SU-DHL-6 (cell line): ENCODE measurements around the gene GRID1.

Source experiments
- EZH2phosphoT487 ChIP-seq: fragments of 200-600 bp; sonication (generic), shearing (Covaris generic); conservative IDR thresholded peaks from 2 replicates; pipeline ENCODE4 v1.6.1; 2018; ENCODE audit warnings: mild to moderate bottlenecking, antibody characterized with exemption, low read length, moderate library complexity, mixed read lengths
- TF ChIP-seq, protein P1 (sequence below): fragments of 200-600 bp; sonication (generic); IDR thresholded peaks from one replicate; pipeline ENCODE4 v1.5.1; 2017; ENCODE audit warnings: antibody characterized with exemption, mild to moderate bottlenecking, low read length, moderate library complexity; ENCODE audit not compliant: insufficient read depth, poor library complexity, severe bottlenecking

DNA sequence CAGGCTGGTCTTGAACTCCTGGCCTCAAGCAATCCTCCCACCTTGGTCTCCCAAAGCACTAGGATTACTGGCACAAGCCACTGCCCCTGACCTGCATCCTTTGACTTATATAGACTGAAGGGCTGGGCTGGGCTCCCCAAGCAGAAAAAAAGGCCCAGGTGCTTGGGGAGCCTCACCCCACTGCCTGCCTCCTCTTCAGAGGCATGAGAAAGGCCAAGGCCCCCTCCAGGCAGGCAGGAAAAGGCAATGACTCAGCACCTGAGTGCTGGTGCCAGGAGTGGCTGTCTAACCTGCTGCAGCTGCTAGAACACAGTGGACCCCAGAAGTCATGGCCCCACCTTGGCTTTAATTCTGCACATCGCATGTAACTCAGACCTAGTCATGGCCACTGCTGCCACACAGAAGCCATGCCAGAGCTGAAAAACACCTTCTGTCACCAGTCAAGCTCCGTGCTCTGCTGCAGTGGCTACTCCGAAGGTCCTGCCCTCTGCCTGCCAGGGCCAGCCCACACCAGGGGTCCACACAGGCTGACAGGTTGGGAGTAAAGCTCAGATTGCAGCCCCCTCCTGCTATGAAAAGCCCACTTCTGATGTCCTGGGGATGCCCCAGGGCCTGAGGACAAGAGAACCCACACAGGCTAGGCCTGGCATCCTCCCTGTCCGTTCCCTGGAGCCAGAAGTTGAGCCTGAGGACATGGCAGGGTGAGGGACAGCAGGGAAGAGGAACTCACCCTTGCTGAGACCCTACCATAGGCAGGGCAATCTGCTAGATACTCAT, 48.5 kb downstream of the GRID1 start:
- TF ChIP-seq, protein P1, sequence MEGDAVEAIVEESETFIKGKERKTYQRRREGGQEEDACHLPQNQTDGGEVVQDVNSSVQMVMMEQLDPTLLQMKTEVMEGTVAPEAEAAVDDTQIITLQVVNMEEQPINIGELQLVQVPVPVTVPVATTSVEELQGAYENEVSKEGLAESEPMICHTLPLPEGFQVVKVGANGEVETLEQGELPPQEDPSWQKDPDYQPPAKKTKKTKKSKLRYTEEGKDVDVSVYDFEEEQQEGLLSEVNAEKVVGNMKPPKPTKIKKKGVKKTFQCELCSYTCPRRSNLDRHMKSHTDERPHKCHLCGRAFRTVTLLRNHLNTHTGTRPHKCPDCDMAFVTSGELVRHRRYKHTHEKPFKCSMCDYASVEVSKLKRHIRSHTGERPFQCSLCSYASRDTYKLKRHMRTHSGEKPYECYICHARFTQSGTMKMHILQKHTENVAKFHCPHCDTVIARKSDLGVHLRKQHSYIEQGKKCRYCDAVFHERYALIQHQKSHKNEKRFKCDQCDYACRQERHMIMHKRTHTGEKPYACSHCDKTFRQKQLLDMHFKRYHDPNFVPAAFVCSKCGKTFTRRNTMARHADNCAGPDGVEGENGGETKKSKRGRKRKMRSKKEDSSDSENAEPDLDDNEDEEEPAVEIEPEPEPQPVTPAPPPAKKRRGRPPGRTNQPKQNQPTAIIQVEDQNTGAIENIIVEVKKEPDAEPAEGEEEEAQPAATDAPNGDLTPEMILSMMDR, result no peak
- no peak for TF ChIP-seq EZH2phosphoT487
